ENCODE results near the gene NDUFV1.
"Not testable (repeated sequence)": the region's sequence is repeated elsewhere in the genome, so short reads cannot be mapped to it uniquely, and the experiment has no call there.

Gene NDUFV1

DNA sequence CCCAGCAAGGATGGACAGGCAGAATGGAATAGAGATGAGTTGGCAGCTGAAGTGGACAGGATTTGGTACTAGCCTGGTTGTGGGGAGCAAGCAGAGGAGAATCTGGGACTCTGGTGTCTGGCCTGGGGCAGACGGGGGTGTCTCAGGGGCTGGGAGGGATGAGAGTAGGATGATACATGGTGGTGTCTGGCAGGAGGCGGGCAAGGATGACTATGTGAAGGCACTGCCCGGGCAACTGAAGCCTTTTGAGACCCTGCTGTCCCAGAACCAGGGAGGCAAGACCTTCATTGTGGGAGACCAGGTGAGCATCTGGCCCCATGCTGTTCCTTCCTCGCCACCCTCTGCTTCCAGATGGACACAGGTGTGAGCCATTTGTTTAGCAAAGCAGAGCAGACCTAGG lies 20.8 kb upstream of the NDUFV1 start:
- Histone ChIP-seq H3K4me1 (ENCODE audit: control insufficient read depth in 5 of 5, insufficient read depth in 5 of 5, low read length in 5 of 5) (peaks cover 0 to 35% (median 23%) of the 10 kb centered on the region in 5 donors), H3K9ac (ENCODE audit: low read length in 5 of 5) (peak overlapping the region in 3 of 5 donors; percentile 20 to 42 (median 36)), H3K27ac (ENCODE audit: low read depth, low read length) (no peak overlapping the region), H3K36me3 (ENCODE audit: control insufficient read depth in 5 of 5, insufficient read depth in 5 of 5, low read length in 5 of 5) (peaks cover 0 to 39% (median 24%) of the 10 kb centered on the region in 5 donors), H3K4me3 (ENCODE audit: low read depth in 1 of 5, low read length in 5 of 5) (no peak overlapping the region), H3K27me3 (ENCODE audit: control insufficient read depth in 5 of 5, insufficient read depth in 4 of 5, low read length in 5 of 5) (no peaks in the 10 kb centered on the region), H3K9me3 (ENCODE audit: control insufficient read depth in 5 of 5, low read length in 5 of 5) (no peaks in the 10 kb centered on the region)

DNA sequence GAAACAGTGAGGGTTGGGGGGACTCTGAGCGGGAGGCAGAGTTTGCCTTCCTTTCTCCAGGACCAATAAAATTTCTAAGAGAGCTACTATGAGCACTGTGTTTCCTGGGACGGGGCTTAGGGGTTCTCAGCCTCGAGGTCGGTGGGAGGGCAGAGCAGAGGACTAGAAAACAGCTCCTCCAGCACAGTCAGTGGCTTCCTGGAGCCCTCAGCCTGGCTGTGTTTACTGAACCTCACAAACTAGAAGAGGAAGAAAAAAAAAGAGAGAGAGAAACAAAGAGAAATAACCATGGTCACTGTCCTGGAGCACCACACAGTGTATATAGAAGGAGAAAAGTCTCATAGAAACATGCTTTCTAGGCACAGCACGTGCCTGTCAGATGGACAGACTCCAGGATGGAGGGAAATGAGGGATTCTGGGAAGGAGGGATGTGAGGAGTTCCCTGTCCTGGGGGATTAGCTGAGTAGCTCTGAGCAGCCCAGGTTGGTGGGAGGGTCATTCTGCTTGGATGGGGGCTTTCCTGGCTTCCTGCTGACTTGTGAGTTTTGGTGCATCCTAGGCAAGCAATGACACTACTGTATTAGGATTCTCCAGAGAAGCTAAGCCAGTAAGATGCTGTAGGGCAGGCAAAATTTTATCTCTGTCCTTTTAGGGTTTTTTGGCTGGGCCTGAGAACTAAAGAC lies 20.0 kb upstream of the NDUFV1 start:
- no peak overlapping the region for H3K4me3 ChIP-seq (ENCODE audit: low read depth in 1 of 5, low read length in 5 of 5)
- peaks cover 0 to 35% (median 23%) of the 10 kb centered on the region in 5 donors for H3K4me1 ChIP-seq (ENCODE audit: control insufficient read depth in 5 of 5, insufficient read depth in 5 of 5, low read length in 5 of 5)
- no peaks in the 10 kb centered on the region for H3K9me3 ChIP-seq (ENCODE audit: control insufficient read depth in 5 of 5, low read length in 5 of 5)
- no peak overlapping the region for H3K9ac ChIP-seq (ENCODE audit: low read length in 5 of 5)
- H3K36me3 ChIP-seq (ENCODE audit: control insufficient read depth in 5 of 5, insufficient read depth in 5 of 5, low read length in 5 of 5), result peaks cover 0 to 39% (median 24%) of the 10 kb centered on the region in 5 donors
- H3K27me3 ChIP-seq (ENCODE audit: control insufficient read depth in 5 of 5, insufficient read depth in 4 of 5, low read length in 5 of 5), result no peaks in the 10 kb centered on the region
- H3K27ac ChIP-seq (ENCODE audit: low read depth, low read length), result no peak overlapping the region

DNA sequence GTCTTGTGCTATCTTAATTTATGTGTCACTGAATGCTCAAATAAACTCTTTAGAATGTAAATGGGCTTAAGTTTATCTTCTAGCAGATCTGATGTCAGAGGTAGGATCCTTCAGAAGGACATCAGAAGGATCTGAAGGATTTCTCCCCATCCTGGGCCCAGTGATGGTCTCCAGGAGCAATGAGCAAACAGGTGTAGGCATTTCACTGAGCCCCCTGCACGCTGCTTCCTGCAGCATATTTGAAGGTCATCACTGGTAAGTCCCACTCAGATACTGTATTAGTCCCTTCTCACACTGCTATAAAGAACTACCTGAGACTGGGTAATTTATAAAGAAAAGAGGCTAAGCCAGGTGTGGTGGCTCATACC lies 18.6 kb upstream of the NDUFV1 start:
- H3K4me3 ChIP-seq (ENCODE audit: low read depth in 1 of 5, low read length in 5 of 5), result no peak overlapping the region
- no peaks in the 10 kb centered on the region for H3K27me3 ChIP-seq (ENCODE audit: control insufficient read depth in 5 of 5, insufficient read depth in 4 of 5, low read length in 5 of 5)
- H3K36me3 ChIP-seq (ENCODE audit: control insufficient read depth in 5 of 5, insufficient read depth in 5 of 5, low read length in 5 of 5), result peaks cover 0 to 39% (median 24%) of the 10 kb centered on the region in 5 donors
- no peak overlapping the region for H3K9ac ChIP-seq (ENCODE audit: low read length in 5 of 5)
- H3K4me1 ChIP-seq (ENCODE audit: control insufficient read depth in 5 of 5, insufficient read depth in 5 of 5, low read length in 5 of 5), result peaks cover 0 to 26% (median 15%) of the 10 kb centered on the region in 5 donors
- no peak overlapping the region for H3K27ac ChIP-seq (ENCODE audit: low read depth, low read length)
- H3K9me3 ChIP-seq (ENCODE audit: control insufficient read depth in 5 of 5, low read length in 5 of 5), result no peaks in the 10 kb centered on the region

DNA sequence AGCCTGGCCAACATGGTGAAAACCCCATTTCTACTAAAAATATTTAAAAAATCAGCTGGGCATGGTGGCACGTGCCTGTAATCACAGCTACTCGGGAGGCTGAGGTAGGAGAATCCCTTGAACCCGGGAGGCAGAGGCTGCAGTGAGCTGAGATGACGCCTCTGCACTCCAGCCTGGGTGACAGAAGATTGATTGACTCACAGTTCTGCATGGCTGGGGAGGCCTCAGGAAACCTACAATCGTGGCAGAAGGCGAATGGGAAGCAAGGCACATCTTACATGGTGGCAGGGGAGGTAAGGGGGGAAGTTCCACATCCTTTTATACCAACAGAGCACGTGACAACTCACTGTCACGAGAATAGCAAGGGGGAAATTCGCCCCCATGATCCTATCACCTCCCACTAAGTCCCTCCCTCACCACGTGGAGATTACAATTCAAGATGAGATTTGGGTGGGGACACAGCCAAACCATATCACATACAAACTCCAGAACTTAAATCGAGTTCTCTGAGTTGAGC lies 17.8 kb upstream of the NDUFV1 start:
- not testable (repeated sequence) for H3K9me3 ChIP-seq (ENCODE audit: control insufficient read depth in 5 of 5, low read length in 5 of 5); H3K9ac ChIP-seq (ENCODE audit: low read length in 5 of 5); H3K27ac ChIP-seq (ENCODE audit: low read depth, low read length); H3K4me3 ChIP-seq (ENCODE audit: low read depth in 1 of 5, low read length in 5 of 5); H3K27me3 ChIP-seq (ENCODE audit: control insufficient read depth in 5 of 5, insufficient read depth in 4 of 5, low read length in 5 of 5)
- peaks cover 0 to 25% (median 15%) of the 10 kb centered on the region in 5 donors for H3K4me1 ChIP-seq (ENCODE audit: control insufficient read depth in 5 of 5, insufficient read depth in 5 of 5, low read length in 5 of 5)
- peaks cover 0 to 39% (median 24%) of the 10 kb centered on the region in 5 donors for H3K36me3 ChIP-seq (ENCODE audit: control insufficient read depth in 5 of 5, insufficient read depth in 5 of 5, low read length in 5 of 5)

DNA sequence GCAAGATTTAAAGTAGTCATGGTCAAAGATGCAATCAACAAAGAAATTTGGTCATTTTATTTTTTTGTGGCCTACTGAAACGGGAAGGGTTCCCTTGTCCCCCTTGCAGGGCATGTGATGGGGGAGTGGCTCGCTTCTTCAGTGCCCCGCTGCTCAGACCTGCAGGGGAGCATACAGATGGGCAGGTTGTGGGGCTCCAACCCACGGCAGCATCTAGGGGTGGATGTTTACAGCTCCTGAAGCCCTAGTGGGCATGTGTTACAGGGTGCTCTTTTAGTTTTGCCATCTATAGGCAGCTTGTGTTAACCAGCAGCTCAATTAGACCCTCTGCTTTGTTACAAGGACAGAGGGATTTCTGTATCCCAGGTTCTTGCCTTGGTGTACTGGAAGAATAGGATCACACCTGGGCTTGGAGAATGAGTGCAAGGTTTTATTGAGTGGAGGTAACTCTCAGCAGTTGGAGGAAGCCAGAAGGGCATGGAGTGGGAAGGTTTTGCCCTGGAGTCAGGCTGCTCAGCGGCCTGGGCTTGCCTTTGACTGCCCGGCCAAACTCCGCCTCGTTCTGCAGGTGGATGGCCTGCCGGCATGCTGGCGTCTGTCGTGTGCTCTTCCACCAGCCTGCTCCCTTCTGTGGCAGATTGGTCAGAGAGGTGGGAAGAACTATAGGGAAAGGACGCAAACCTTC lies 13.7 kb upstream of the NDUFV1 start:
- peaks cover 0 to 9% (median 5%) of the 10 kb centered on the region in 5 donors for H3K36me3 ChIP-seq (ENCODE audit: control insufficient read depth in 5 of 5, insufficient read depth in 5 of 5, low read length in 5 of 5)
- no peak overlapping the region for H3K4me3 ChIP-seq (ENCODE audit: low read depth in 1 of 5, low read length in 5 of 5)
- H3K9ac ChIP-seq (ENCODE audit: low read length in 5 of 5), result no peak overlapping the region
- H3K4me1 ChIP-seq (ENCODE audit: control insufficient read depth in 5 of 5, insufficient read depth in 5 of 5, low read length in 5 of 5), result peaks cover 0 to 7% (median 0%) of the 10 kb centered on the region in 5 donors
- no peaks in the 10 kb centered on the region for H3K27me3 ChIP-seq (ENCODE audit: control insufficient read depth in 5 of 5, insufficient read depth in 4 of 5, low read length in 5 of 5)
- no peaks in the 10 kb centered on the region for H3K9me3 ChIP-seq (ENCODE audit: control insufficient read depth in 5 of 5, low read length in 5 of 5)
- no peak overlapping the region for H3K27ac ChIP-seq (ENCODE audit: low read depth, low read length)

DNA sequence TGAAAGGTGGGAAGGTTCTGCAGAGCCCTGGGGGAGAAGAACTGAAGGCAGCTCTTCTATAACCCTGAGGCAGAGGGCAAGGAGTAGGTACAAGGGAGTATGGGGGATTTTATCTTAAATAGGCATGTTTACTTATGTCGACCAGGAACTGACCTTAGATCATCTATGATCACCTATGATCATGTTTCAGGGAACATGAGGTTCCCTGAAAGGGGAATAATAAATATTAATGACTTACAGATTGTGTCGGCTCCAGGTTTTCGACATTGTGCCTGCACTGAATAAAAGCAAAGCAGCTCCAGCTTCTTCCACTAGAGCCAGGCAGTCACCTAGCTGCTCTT lies 13.2 kb upstream of the NDUFV1 start:
- no peak overlapping the region for H3K27ac ChIP-seq (ENCODE audit: low read depth, low read length)
- H3K27me3 ChIP-seq (ENCODE audit: control insufficient read depth in 5 of 5, insufficient read depth in 4 of 5, low read length in 5 of 5), result no peaks in the 10 kb centered on the region
- no peaks in the 10 kb centered on the region for H3K9me3 ChIP-seq (ENCODE audit: control insufficient read depth in 5 of 5, low read length in 5 of 5)
- H3K4me1 ChIP-seq (ENCODE audit: control insufficient read depth in 5 of 5, insufficient read depth in 5 of 5, low read length in 5 of 5), result peaks cover 0 to 3% (median 0%) of the 10 kb centered on the region in 5 donors
- H3K9ac ChIP-seq (ENCODE audit: low read length in 5 of 5), result no peak overlapping the region
- H3K36me3 ChIP-seq (ENCODE audit: control insufficient read depth in 5 of 5, insufficient read depth in 5 of 5, low read length in 5 of 5), result peaks cover 0 to 5% (median 3%) of the 10 kb centered on the region in 5 donors
- no peak overlapping the region for H3K4me3 ChIP-seq (ENCODE audit: low read depth in 1 of 5, low read length in 5 of 5)

DNA sequence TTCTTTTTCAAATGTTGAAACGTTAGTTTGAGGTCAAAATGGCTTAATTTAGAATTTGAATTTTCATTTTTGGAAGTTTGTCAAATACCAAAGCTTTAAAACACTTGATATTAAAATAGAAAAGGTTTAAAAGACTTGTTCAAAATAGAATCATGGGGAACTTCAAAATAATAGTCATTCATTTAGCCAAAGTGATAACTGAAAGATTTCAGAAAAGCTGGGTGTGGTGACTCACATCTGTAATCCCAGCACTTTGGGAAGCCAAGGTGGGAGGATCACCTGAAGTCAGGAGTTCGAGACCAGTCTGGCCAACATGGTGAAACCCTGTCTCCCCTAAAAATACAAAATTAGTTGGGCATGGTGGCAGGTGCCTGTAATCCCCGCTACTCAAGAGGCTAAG lies 12.3 kb upstream of the NDUFV1 start:
- Histone ChIP-seq H3K4me1 (ENCODE audit: control insufficient read depth in 5 of 5, insufficient read depth in 5 of 5, low read length in 5 of 5) (no peaks in the 10 kb centered on the region), H3K27me3 (ENCODE audit: control insufficient read depth in 5 of 5, insufficient read depth in 4 of 5, low read length in 5 of 5) (no peaks in the 10 kb centered on the region), H3K9ac (ENCODE audit: low read length in 5 of 5) (no peak overlapping the region), H3K36me3 (ENCODE audit: control insufficient read depth in 5 of 5, insufficient read depth in 5 of 5, low read length in 5 of 5) (no peaks in the 10 kb centered on the region), H3K9me3 (ENCODE audit: control insufficient read depth in 5 of 5, low read length in 5 of 5) (no peaks in the 10 kb centered on the region), H3K4me3 (ENCODE audit: low read depth in 1 of 5, low read length in 5 of 5) (no peak overlapping the region), H3K27ac (ENCODE audit: low read depth, low read length) (no peak overlapping the region)

DNA sequence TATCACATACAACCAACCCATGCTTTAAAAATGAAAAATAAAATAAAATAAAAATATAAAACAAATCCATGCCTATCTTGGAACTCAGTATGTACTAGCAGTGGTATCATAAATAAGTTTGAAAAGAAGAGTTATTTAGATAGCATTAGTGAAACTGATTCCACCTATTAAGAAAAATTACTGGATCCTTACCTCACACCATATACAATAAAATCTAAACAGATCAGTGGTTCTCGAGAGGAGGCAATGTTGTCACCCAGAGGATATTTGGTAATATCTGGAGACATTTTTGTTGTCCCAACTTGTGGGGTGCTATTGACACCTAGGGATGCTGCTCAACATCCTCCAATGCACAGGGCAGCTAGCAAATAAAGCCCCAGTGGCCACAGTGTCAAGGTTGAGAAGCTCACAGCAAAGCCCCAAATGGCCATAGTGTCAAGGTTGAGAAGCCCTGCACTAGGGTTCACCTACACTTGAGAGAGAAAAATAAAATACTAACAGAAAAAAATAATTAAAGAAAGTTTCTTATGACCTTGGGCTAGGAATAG lies 9.9 kb upstream of the NDUFV1 start:
- Histone ChIP-seq H3K9me3 (ENCODE audit: control insufficient read depth in 5 of 5, low read length in 5 of 5) (no peaks in the 10 kb centered on the region), H3K27me3 (ENCODE audit: control insufficient read depth in 5 of 5, insufficient read depth in 4 of 5, low read length in 5 of 5) (peaks cover 0 to 7% (median 2%) of the 10 kb centered on the region in 5 donors), H3K4me1 (ENCODE audit: control insufficient read depth in 5 of 5, insufficient read depth in 5 of 5, low read length in 5 of 5) (no peaks in the 10 kb centered on the region), H3K9ac (ENCODE audit: low read length in 5 of 5) (no peak overlapping the region), H3K27ac (ENCODE audit: low read depth, low read length) (no peak overlapping the region), H3K36me3 (ENCODE audit: control insufficient read depth in 5 of 5, insufficient read depth in 5 of 5, low read length in 5 of 5) (no peaks in the 10 kb centered on the region), H3K4me3 (ENCODE audit: low read depth in 1 of 5, low read length in 5 of 5) (no peak overlapping the region)

DNA sequence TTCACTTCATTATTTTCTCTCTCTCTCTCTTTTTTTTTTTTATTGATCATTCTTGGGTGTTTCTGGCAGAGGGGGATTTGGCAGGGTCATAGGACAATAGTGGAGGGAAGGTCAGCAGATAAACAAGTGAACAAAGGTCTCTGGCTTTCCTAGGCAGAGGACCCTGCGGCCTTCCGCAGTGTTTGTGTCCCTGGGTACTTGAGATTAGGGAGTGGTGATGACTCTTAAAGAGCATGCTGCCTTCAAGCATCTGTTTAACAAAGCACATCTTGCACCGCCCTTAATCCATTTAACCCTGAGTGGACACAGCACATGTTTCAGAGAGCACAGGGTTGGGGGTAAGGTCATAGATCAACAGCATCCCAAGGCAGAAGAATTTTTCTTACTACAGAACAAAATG lies 9.3 kb upstream of the NDUFV1 start:
- H3K4me3 ChIP-seq (ENCODE audit: low read depth in 1 of 5, low read length in 5 of 5); H3K9ac ChIP-seq (ENCODE audit: low read length in 5 of 5); H3K4me1 ChIP-seq (ENCODE audit: control insufficient read depth in 5 of 5, insufficient read depth in 5 of 5, low read length in 5 of 5); H3K36me3 ChIP-seq (ENCODE audit: control insufficient read depth in 5 of 5, insufficient read depth in 5 of 5, low read length in 5 of 5); H3K27ac ChIP-seq (ENCODE audit: low read depth, low read length); H3K27me3 ChIP-seq (ENCODE audit: control insufficient read depth in 5 of 5, insufficient read depth in 4 of 5, low read length in 5 of 5); H3K9me3 ChIP-seq (ENCODE audit: control insufficient read depth in 5 of 5, low read length in 5 of 5): not testable (repeated sequence)

DNA sequence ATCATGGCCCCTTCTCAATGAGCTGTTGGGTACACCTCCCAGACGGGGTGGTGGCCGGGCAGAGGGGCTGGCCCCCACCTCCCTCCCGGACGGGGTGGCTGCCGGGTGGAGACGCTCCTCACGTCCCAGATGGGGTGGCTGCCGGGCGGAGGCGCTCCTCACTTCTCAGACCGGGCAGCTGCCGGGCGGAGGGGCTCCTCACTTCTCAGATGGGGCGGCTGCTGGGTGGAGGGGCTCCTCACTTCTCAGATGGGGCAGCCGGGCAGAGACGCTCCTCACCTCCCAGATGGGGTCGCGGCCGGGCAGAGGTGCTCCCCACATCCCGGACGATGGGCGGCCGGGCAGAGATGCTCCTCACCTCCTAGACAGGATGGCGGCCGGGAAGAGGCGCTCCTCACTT lies 8.8 kb upstream of the NDUFV1 start:
- H3K36me3 ChIP-seq (ENCODE audit: control insufficient read depth in 5 of 5, insufficient read depth in 5 of 5, low read length in 5 of 5); H3K4me3 ChIP-seq (ENCODE audit: low read depth in 1 of 5, low read length in 5 of 5); H3K4me1 ChIP-seq (ENCODE audit: control insufficient read depth in 5 of 5, insufficient read depth in 5 of 5, low read length in 5 of 5); H3K9me3 ChIP-seq (ENCODE audit: control insufficient read depth in 5 of 5, low read length in 5 of 5); H3K9ac ChIP-seq (ENCODE audit: low read length in 5 of 5); H3K27me3 ChIP-seq (ENCODE audit: control insufficient read depth in 5 of 5, insufficient read depth in 4 of 5, low read length in 5 of 5); H3K27ac ChIP-seq (ENCODE audit: low read depth, low read length): not testable (repeated sequence)

Data from subcutaneous abdominal adipose tissue (tissue), 5 donors.